Measurements from ENCODE around the gene DIP2C.

The DIP2C gene

DNA sequence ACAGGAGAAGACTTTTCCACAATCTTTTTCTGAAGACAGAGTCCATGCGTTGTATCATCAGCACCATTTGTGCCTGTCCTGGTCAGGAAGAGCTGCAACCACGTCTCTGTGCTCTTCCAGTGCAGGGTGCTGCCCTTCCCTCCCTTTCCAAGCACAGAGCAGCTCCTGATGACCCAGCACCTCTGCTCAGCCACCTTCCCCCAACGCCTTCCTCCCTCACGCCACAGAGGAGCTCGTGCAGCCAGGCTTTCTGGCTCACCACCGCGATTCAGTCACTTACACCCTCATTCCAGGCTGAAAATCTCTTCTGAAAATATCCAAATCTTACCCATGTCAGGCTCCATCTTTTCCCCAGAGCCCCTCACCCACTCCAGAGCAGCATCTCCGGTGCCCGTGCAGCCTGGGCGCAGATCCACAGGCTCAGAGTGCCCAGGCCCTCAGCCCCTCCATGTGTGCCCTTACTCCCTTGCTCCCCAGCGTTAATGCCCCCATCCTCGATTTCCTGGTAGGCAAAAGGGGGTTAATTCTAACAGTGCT lies 181.5 kb downstream of the DIP2C start:
- no peak for DNase-seq

- DNase-seq, result no peak
Measured at GRCh38 chr10:507355-507699, 182.1 kb downstream of the DIP2C start.

DNA sequence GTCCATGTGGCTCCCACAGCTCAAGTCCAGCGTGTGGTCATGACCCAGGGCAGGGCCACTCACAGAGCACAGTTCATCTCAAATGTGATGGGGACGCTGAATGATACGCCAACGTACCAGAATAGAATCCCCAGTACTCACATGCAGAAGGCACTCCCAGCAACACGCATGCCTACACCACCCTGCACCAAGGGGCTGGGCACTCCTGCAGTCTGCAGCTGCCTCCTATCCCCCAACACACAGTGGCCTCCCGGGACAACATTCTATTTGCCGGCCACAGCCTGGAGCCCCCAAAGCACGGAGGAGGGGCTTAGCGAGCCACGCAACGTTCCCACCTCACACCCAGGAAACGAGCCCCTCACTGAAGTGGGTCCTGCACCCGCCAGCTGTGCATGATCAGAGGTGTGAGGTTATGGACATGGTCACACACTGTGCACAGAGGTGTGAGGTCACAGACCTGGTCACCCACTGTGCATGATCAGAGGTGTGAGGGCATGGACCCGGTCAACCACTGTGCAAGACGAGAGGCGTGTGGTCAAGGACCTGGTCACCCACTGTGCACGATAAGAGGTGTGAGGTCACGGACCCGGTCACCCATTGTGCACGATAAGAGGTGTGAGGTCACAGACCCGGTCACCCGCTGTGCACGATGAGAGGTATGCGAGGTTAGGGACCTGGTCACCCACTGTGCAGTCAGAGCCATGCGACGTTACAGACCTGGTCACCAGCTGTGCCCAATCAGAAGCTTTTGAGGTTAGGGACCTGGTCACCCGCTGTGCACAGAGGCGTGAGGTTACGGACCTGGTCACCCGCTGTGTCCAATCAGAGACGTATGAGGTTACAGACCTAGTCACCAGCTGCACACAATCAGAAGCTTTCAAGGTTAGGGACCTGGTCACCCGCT lies 182.8 kb downstream of the DIP2C start:
- DNase-seq, result no peak

- DNase-seq, result no peak
Measured at GRCh38 chr10:505419-505818, 184.0 kb downstream of the DIP2C start.

- DNase-seq, result no peak
Measured at GRCh38 chr10:504806-505205, 184.7 kb downstream of the DIP2C start.

DNA sequence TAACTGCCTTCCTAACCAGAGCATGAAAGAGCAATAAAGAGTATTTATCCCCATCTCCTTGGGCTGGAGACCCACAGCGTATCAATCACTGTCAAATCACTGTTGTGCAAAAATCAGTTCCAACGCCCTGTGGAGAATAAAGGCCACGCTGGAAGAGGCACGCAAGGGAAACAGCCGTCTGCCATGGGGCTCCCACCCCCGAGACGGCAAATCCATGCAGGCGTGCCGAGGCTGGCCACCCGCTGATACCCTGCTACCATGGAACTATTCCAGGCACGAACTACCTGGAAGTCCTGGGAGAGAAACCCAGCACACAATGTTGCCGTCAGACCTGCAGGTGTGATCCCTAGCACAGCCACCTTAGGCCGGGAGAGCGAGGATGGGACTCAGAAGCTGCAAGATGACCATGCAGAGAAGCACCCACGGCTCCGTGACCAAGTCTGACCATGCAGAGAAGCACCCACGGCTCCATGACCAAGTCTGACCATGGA lies 185.3 kb downstream of the DIP2C start:
- DNase-seq, result no peak

DNA sequence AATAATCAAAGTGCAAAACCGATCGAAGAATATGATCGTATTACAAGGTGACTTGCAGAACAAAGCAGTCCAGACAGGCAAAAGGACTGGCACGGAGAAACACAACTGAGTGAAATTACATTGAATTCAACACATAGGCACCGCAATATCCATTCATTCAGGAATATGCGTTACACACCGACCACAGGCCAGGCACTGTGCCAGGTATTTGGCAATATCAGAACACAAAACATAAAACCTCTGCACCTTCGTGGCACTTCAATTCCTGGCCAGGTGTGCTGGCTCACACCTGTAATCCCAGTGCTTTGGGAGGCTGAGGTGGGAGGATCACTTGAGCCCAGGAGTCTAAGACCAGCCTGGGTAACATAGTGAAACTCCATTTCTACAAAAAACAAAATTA lies 187.9 kb downstream of the DIP2C start:
- no peak for DNase-seq

DNA sequence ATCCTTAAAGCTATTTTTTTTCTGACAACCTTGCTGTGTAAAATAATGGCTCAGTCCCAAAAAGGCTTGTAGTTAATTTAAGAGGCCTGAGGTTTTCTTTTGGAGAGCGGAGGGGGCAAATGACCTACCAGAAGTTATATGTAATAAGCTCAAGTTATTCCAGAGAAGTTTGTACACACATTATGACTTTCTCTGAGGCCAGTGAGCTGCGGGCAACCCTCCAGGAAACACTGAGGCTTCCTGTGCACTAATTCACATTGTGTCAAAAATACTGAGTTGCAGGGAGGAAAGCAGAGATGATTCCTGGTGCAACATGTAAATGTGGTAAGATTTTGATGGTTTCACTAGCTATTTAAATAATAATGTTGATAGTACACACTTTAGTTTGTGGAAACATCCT lies 188.6 kb downstream of the DIP2C start:
- DNase-seq, result no peak

DNA sequence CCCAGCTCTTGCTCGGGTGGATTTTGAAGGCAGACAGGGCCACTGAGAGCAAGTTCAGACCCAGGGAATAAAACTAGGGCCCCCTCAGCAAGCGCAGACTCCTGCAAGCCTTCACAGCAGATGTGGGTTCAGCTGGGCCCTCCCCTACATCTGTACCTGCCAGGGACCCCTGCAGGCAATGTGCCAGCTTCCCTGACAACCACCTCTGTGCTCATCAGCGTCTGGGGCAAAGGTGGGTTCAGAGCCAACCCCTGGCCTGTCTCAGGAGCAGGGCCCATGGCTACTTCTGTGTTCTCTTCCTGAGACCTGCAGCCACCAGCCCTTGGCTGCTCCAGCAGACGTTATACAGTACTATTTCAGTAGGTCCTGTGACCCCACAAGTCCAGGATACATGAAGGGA lies 189.5 kb downstream of the DIP2C start:
- DNase-seq, result no peak

DNA sequence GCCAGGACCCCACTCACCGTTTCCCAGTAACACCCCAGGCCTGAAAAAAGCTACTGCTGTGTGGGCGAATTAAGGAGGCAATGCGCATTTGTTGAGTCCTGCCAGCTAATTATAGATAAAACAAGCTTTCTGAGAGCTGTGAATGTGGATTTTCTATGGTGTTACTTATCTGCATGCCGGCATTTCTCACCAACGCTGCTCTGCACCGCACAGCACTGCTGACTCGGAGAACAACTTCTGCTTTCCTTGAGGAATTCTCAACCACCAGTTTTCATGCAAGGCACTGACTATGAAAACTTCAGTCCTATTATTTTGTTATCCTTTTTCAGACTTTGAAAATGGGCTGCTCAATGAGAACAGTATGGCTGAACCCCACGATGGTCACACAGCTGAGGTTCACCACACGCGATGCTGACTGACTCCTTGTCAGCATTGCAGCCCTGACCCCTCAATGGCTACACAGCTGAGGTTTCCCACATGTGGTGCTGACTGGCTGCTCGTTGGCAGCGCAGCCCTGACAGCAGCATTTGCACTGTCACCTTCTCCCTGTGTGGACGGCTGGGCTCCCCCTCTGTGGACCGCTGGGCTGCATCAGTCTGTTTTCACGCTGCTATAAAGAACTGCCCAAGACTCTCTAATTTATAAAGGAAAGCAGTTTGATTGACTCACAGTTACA lies 190.6 kb downstream of the DIP2C start:
- no peak for DNase-seq

GRCh38 chr10:497898-498451 lies 191.5 kb downstream of the DIP2C start:
- no peak for DNase-seq

- no peak for DNase-seq
Measured at GRCh38 chr10:497289-497688, 192.2 kb downstream of the DIP2C start.

GRCh38 chr10:494556-494955 lies 194.9 kb downstream of the DIP2C start:
- DNase-seq, result no peak

DNA sequence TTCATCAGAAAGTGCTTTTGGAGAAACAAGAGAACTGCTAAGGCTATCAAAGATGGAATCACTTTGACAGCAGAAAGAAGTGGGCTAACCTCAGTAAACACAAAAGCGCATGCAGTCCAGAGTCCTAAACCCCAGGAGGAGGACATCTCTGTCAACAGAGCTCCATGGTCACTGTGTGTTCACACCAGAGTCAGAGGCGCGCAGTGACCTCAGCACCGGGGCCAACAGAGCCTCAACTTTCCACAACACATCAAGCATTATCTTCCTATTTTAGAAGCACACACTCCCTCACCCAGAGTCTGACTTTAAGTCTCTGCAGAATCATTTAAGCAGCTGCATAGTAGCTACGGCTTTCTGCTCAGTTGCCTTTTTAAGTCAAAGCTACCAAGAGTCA lies 195.3 kb downstream of the DIP2C start:
- no peak for DNase-seq

- no peak for DNase-seq
Measured at GRCh38 chr10:493391-494148, 195.9 kb downstream of the DIP2C start.

DNA sequence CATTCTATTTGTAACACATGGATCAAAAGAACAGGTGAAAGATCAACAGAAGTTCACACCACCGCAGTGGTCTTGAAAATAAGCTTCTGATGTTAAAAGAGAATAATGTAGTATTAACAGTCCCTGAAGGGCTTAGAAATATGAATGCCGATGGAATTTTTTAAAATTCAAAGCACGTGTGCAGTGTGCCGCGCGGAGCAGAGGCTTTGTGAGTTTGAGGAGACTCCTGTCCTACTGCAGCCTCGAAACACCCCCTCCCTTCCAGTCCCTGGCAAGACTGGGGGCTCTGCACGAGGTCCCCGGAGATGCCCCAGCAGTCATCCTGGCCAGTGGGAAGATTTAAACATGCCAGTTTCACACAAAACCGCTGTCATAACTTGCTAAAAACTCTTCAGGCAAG lies 196.6 kb downstream of the DIP2C start:
- no peak for DNase-seq

- no peak for DNase-seq
Measured at GRCh38 chr10:491667-492424, 197.6 kb downstream of the DIP2C start.

GRCh38 chr10:490891-491571 lies 198.4 kb downstream of the DIP2C start:
- DNase-seq, result no peak

DNA sequence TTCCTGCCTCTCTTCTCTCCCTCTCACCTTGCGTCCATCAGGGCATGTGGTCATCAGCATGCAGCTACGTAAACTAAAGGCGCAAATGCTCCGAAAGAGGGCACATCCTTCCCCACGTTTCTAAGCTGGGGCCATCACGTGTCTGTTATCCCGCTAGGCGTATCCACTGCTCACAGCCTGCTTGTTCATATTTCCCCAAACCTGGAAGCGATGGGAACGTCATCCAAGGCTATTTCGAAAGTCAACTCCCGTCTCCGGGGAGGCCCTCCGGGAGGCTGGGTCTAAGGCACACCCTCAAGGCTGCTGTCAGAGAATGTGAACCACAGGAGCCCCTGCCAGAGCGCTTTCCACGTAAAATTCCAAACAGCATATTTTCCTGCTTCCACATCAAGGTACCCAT lies 199.2 kb downstream of the DIP2C start:
- DNase-seq, result no peak

GRCh38 chr10:489330-489729 lies 200.1 kb downstream of the DIP2C start:
- DNase-seq, result no peak

GRCh38 chr10:488933-489215 lies 200.6 kb downstream of the DIP2C start:
- DNase-seq, result no peak

Measured in CD4-positive, alpha-beta T cell treated with Interleukin-1 beta for 1 hour (primary cell).